OCI-LY1 (cell line): ENCODE results near the gene RNF115.

Experiments used
- H2AFZ ChIP-seq: fragments of 200-600 bp; sonication (generic), shearing (Covaris generic); 2 replicates; pipeline ENCODE4 v1.6.0; 2014; ENCODE audit warnings: antibody characterized with exemption, mild to moderate bottlenecking, low read length
- H3F3A ChIP-seq: fragments of 200-600 bp; sonication (generic), shearing (Covaris generic); 2 replicates; pipeline ENCODE4 v1.6.0; 2014; ENCODE audit warnings: mild to moderate bottlenecking, antibody characterized with exemption, low read length, moderate library complexity; ENCODE audit not compliant: insufficient read depth
- H3K27ac ChIP-seq: fragments of 200-600 bp; sonication (generic); 2 replicates; pipeline ENCODE4 v1.5.1; 2014; ENCODE audit warnings: low read length, mixed run types, mild to moderate bottlenecking, low read depth; ENCODE audit not compliant: poor library complexity, severe bottlenecking
- H3K27me3 ChIP-seq: fragments of 200-600 bp; sonication (generic); 2 replicates; pipeline ENCODE4 v1.6.0; 2014; ENCODE audit warnings: antibody characterized with exemption, mild to moderate bottlenecking, low read length, moderate library complexity; ENCODE audit not compliant: insufficient read depth
- H3K36me3 ChIP-seq: fragments of 200-600 bp; sonication (generic); 2 replicates; pipeline ENCODE4 v1.6.1; 2014; ENCODE audit warnings: mild to moderate bottlenecking, antibody characterized with exemption, low read length, moderate library complexity, mixed read lengths; ENCODE audit not compliant: insufficient read depth
- H3K4me1 ChIP-seq: fragments of 200-600 bp; sonication (generic); 2 replicates; pipeline ENCODE4 v1.5.1; 2014; ENCODE audit warnings: mild to moderate bottlenecking, low read length, moderate library complexity; ENCODE audit not compliant: insufficient read depth, severe bottlenecking
- H3K4me2 ChIP-seq: fragments of 200-600 bp; sonication (generic), shearing (Covaris generic); 2 replicates; pipeline ENCODE4 v1.6.1; 2014; ENCODE audit warnings: low read length
- H3K4me3 ChIP-seq: fragments of 200-600 bp; sonication (generic); 2 replicates; pipeline ENCODE4 v1.5.1; 2014; ENCODE audit warnings: low read length, low read depth, mild to moderate bottlenecking, mixed read lengths; ENCODE audit not compliant: poor library complexity, severe bottlenecking
- H3K79me2 ChIP-seq: fragments of 200-600 bp; shearing (Covaris generic); 2 replicates; pipeline ENCODE4 v1.6.1; 2016; ENCODE audit warnings: mixed run types, low read length, mixed read lengths; ENCODE audit not compliant: insufficient read depth
- H3K9ac ChIP-seq: fragments of 200-600 bp; sonication (generic), shearing (Covaris generic); 2 replicates; pipeline ENCODE4 v1.6.1; 2014; ENCODE audit warnings: mild to moderate bottlenecking, low read length, mixed read lengths
- H3K9me2 ChIP-seq: fragments of 200-600 bp; sonication (generic), shearing (Covaris generic); 2 replicates; pipeline ENCODE4 v1.6.1; 2014; ENCODE audit warnings: low read depth, mild to moderate bottlenecking, low read length, mixed read lengths
- H3K9me3 ChIP-seq: fragments of 200-600 bp; shearing (Covaris generic); 2 replicates; pipeline ENCODE4 v1.6.1; 2014; ENCODE audit warnings: low read length, mixed read lengths
- H4K20me1 ChIP-seq: fragments of 200-600 bp; sonication (generic), shearing (Covaris generic); 2 replicates; pipeline ENCODE4 v1.6.0; 2016; ENCODE audit warnings: mild to moderate bottlenecking, low read length; ENCODE audit not compliant: insufficient read depth
- EZH2 ChIP-seq: fragments of 200-600 bp; sonication (generic), shearing (Covaris generic); IDR thresholded peaks from 2 replicates; pipeline ENCODE4 v1.8.0; 2017; ENCODE audit warnings: borderline replicate concordance, mixed run types, mild to moderate bottlenecking, antibody characterized with exemption, low read length, moderate library complexity, mixed read lengths
- TF ChIP-seq, protein P1 (sequence below): fragments of 200-600 bp; sonication (generic), shearing (Covaris generic); IDR thresholded peaks from 2 replicates; pipeline ENCODE4 v1.5.1; 2017; ENCODE audit warnings: mild to moderate bottlenecking, antibody characterized with exemption, low read length, moderate library complexity, mixed read lengths

RNF115 gene

DNA sequence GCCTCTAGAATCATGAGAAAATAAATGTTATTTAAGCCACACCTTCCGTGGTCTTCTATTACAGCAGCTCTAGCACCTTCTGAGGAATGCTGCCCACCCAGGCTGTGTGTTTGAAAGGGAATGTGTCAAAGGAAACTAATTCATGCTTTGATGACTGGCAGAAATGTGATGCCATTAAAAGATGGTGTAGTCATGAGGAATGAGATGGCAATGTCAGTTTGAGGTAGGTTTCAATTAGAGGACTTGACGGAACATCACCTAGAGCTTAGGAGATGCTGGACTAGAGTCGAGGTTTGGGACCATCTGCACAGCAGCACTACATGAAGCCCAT lies 127.3 kb downstream of the RNF115 start:
- Histone ChIP-seq H3K9ac (no peak overlapping the region), H3K9me3 (no peaks in the 10 kb centered on the region), H3F3A (no peaks in the 10 kb centered on the region), H3K36me3 (no peaks in the 10 kb centered on the region), H3K27ac (no peak overlapping the region), H3K4me3 (no peak overlapping the region), H3K27me3 (no peaks in the 10 kb centered on the region), H4K20me1 (no peaks in the 10 kb centered on the region), H2AFZ (no peak overlapping the region), H3K79me2 (no peaks in the 10 kb centered on the region), H3K9me2 (no peaks in the 10 kb centered on the region), H3K4me2 (no peak overlapping the region), H3K4me1 (no peaks in the 10 kb centered on the region)
- TF ChIP-seq EZH2, result no peak
- TF ChIP-seq, protein P1, sequence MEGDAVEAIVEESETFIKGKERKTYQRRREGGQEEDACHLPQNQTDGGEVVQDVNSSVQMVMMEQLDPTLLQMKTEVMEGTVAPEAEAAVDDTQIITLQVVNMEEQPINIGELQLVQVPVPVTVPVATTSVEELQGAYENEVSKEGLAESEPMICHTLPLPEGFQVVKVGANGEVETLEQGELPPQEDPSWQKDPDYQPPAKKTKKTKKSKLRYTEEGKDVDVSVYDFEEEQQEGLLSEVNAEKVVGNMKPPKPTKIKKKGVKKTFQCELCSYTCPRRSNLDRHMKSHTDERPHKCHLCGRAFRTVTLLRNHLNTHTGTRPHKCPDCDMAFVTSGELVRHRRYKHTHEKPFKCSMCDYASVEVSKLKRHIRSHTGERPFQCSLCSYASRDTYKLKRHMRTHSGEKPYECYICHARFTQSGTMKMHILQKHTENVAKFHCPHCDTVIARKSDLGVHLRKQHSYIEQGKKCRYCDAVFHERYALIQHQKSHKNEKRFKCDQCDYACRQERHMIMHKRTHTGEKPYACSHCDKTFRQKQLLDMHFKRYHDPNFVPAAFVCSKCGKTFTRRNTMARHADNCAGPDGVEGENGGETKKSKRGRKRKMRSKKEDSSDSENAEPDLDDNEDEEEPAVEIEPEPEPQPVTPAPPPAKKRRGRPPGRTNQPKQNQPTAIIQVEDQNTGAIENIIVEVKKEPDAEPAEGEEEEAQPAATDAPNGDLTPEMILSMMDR, result no peak

DNA sequence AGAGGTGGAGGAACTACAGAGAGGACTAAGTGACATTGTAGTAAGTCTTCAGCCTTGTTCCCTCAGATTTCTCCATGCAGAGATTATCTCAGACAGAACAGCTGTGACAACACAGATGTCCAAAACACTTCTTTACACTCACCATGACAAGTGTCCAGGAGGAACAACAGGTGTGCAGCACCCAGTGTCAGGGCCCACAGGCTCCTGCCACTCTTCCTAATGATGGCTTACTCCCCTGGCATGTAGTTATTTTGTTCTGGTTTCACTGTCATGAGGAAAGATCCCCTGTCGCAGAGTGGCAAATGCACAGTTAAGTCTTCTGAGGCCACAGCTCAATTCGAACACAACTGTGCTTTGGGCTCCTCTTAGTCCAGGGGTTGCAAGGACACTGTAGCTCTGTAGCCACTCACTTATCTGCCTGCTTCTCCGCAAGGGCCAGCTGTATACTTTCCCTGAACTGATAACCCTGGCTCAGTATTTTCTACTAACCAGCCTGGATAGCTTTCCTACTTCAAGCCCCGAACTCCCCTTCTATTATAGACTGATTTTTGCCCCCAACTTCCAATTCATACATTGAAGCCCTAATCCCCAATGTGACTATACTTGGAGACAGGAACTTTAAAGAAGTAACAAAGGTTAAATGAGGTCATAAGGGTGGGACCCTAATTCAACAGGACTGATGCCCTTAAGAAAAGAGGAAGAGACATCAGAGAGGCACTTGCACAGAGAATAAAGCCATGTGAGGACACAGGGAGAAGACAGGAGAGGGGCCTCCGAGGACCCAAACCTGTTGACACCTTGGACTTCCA lies 127.9 kb downstream of the RNF115 start:
- Histone ChIP-seq H3K4me3 (no peak overlapping the region), H3K79me2 (no peaks in the 10 kb centered on the region), H2AFZ (no peak overlapping the region), H3K4me2 (no peak overlapping the region), H3K27ac (no peak overlapping the region), H3K27me3 (no peaks in the 10 kb centered on the region), H3K4me1 (no peaks in the 10 kb centered on the region), H4K20me1 (no peaks in the 10 kb centered on the region), H3K36me3 (no peaks in the 10 kb centered on the region), H3F3A (no peaks in the 10 kb centered on the region), H3K9me2 (no peaks in the 10 kb centered on the region), H3K9me3 (no peaks in the 10 kb centered on the region), H3K9ac (no peak overlapping the region)
- TF ChIP-seq EZH2, result no peak
- TF ChIP-seq, protein P1, result no peak

DNA sequence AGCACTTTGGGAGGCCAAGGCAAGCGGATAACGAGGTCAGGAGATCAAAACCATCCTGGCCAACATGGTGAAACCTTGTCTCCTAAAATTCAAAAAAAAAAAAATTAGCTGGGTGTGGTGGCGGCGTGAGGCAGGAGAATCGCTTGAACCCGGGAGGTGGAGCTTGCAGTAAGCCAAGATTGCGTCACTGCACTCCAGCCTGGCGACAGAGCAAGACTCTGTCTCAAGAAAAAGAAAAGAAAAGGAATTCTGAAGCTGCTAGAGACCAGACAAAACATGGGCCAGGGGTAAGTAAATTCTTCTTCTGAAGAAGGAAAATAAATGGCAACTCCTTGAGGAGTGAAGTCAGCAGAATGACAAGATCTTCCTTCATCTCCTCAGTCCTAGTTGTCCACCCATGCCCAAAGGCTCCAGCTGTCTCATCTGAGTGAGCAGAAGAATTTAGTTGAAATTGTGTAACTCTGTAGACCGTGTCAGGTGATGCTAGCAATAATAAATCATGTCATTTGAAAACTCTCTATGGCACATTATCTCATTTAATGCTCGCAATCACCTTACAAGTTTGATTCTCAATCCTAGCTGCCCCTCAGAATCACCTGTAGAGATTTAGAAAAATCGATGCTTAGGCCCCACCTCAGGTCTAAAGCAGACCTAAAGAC lies 131.0 kb downstream of the RNF115 start:
- Histone ChIP-seq H3K4me2 (no peak overlapping the region), H3K27me3 (no peaks in the 10 kb centered on the region), H3F3A (no peaks in the 10 kb centered on the region), H3K9me2 (no peaks in the 10 kb centered on the region), H3K4me3 (no peak overlapping the region), H2AFZ (no peak overlapping the region), H3K27ac (no peak overlapping the region), H3K4me1 (no peaks in the 10 kb centered on the region), H3K9ac (no peak overlapping the region), H3K9me3 (no peaks in the 10 kb centered on the region), H3K79me2 (no peaks in the 10 kb centered on the region), H3K36me3 (no peaks in the 10 kb centered on the region), H4K20me1 (no peaks in the 10 kb centered on the region)
- TF ChIP-seq, protein P1, result no peak
- no peak for TF ChIP-seq EZH2
